ENCODE results near the gene MED1.
A peak's percentile ranks its signal among the peaks of the same experiment; 100 is the strongest.
"Not testable (repeated sequence)": the region's sequence is repeated elsewhere in the genome, so short reads cannot be mapped to it uniquely, and the experiment has no call there.

Gene MED1

GRCh38 chr17:39450847-39451581, at the start of gene MED1:
TSS of gene MED1 (minus strand) at chr17:39451263. CDS start at chr17:39451062, 201 bp downstream.
- peak; percentile 99 to 100 for DNase-seq

- not testable (repeated sequence) for DNase-seq
These were observed 45.9 kb upstream of the MED1 start for GRCh38 chr17:39496921-39497320.

- no peak for DNase-seq
These were observed 36.9 kb upstream of the MED1 start for GRCh38 chr17:39487946-39488345.

- not testable (repeated sequence) for DNase-seq
These were observed 36.4 kb upstream of the MED1 start for GRCh38 chr17:39487490-39487889.

GRCh38 chr17:39486242-39486641, 35.2 kb upstream of the MED1 start:
- DNase-seq = no peak

- no peak for DNase-seq
These were observed 34.5 kb upstream of the MED1 start for GRCh38 chr17:39485555-39485954.

- DNase-seq = no peak
These were observed 33.1 kb upstream of the MED1 start for GRCh38 chr17:39484178-39484577.

GRCh38 chr17:39483506-39483905, 32.4 kb upstream of the MED1 start:
- DNase-seq = no peak

- DNase-seq = not testable (repeated sequence)
These were observed 28.6 kb upstream of the MED1 start for GRCh38 chr17:39479631-39480030.

GRCh38 chr17:39473310-39473709, 22.2 kb upstream of the MED1 start:
- no peak for DNase-seq

- not testable (repeated sequence) for DNase-seq
These were observed 17.5 kb upstream of the MED1 start for GRCh38 chr17:39468610-39469009.

GRCh38 chr17:39464639-39465181, 13.6 kb upstream of the MED1 start:
- not testable (repeated sequence) for DNase-seq

GRCh38 chr17:39462631-39463375, 11.7 kb upstream of the MED1 start:
- DNase-seq = no peak

- DNase-seq = peak in 1 of 2 experiments; percentile 45
These were observed 11.0 kb upstream of the MED1 start for GRCh38 chr17:39461926-39462569.

GRCh38 chr17:39461113-39461925, 10.3 kb upstream of the MED1 start, which contains the start of gene CDK12:
TSS of gene CDK12 (plus strand) at chr17:39461486. CDS start at chr17:39462072, 586 bp downstream.
- DNase-seq = peak; percentile 99 to 100

- DNase-seq = no peak
These were observed 4.9 kb upstream of the MED1 start for GRCh38 chr17:39455919-39456318.

GRCh38 chr17:39450051-39450450, 1.0 kb downstream of the MED1 start:
- DNase-seq = no peak

GRCh38 chr17:39447561-39447960, 3.5 kb downstream of the MED1 start:
- no peak for DNase-seq

GRCh38 chr17:39443326-39443725, 7.7 kb downstream of the MED1 start:
- no peak for DNase-seq

GRCh38 chr17:39439868-39440267, 11.2 kb downstream of the MED1 start:
- DNase-seq = not testable (repeated sequence)

- no peak for DNase-seq
These were observed 21.5 kb downstream of the MED1 start for GRCh38 chr17:39429600-39429999.

- no peak for DNase-seq
These were observed 34.9 kb downstream of the MED1 start for GRCh38 chr17:39416141-39416540.
